Activated CD4-positive, alpha-beta T cell treated with anti-CD3 and anti-CD28 coated beads, Interleukin-2, Interleukin-4, amounts not matched to agents 100 ng/mL and 50 ng/mL, durations not matched to agents 16 hours and 8 hours (primary cell): ENCODE measurements around the gene DPM1.
"Not testable (repeated sequence)": the region's sequence is repeated elsewhere in the genome, so short reads cannot be mapped to it uniquely, and the experiment has no call there.

Experiments
- DNase-seq: peaks from one replicate; pipeline ENCODE4 v3.0.0-alpha.2; 2020; ENCODE audit warnings: low spot score

DPM1 gene

DNA sequence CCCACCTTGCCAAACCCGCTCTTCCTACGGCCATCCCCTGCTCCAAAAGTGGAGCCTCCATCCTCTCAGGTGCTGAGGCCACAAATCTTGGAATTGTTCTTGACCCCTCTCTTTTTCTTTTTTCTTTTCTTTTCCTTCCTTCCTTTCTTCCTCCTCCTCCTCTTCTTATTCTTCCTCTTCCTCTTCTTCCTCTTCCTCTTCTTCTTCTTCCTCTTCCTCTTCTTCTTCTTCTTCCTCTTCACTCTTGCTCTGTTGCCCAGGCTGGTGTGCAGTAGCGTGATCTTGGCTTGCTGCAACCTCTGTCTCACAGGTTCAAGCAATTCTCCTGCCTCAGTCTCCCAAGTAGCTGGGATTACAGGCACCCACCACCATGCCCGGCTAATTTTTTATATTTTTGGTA lies 20.2 kb upstream of the DPM1 start:
- not testable (repeated sequence) for DNase-seq

DNA sequence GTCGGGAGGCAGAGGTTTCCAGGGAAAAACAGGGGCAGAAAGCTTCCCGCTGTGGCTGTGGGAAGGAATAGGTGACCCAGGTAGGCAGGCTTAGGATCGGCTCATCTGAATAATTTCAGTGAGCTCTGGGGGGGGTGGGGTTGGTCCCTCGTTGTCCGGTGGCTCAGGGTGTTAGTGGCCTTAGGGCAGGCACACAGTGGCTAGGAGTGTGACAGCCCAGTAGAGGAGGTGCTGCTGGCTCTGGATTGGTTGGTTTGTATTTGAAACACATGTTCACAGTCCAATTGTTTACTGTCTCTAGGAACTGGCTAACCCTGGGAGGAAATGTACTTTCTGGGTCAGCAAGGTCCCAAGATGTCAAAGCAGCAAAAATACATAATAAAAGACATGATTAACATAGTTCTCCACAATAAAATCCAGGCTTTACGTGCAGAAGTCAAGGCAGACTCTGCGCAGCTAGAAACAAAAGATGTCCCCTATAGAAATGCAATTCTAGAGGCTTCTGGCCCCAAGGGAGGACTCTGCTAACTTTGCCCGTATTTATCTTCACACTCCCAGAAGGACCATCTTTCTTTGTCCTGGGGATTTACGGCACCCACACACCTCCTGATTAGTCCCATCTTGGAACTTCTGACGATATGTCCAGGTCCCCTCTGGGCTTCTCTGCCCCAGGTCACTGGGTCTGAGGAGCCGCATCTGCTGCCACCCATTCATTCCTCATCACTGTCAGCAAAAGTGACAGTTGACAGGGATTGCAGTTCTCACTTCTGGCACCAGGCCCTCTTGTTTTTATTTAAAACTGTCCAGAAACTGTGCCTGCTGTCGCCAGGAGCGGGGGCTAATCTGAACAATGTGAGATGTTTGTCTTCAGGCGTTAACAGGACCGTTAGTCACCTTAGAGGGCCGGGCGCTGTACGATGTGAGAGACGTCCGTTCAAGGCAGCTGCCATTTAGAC lies 19.0 kb upstream of the DPM1 start:
- DNase-seq: no peak

DNA sequence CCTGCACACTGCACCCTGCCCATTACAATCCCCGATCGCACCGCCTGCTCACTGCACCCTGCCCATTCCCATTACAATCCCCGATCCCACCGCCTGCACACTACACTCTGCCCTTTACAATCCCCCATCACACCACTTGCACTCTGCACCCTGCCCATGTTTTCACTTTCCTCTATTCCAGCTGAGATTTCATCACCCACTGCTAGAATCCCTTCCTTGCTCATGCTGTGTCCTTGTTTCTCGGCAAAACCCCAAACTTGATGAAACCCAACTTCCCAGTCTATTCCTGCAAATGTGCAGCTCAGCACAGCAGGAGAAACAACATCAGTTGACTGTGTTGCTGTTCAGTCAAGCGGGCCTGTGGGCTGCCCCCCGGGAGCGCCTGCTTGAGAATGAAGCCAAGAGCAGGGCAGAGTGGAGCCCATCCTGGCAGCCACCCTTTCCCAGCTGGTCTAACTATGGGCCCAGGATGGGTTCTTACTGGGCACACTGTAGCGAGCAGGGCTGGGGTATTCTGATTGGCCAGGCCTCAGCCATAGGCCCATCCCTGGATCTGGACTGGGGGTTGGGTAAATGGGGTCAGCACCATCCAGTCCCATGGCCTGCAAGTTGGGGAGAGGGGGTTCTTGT lies 17.5 kb upstream of the DPM1 start:
- no peak for DNase-seq

DNA sequence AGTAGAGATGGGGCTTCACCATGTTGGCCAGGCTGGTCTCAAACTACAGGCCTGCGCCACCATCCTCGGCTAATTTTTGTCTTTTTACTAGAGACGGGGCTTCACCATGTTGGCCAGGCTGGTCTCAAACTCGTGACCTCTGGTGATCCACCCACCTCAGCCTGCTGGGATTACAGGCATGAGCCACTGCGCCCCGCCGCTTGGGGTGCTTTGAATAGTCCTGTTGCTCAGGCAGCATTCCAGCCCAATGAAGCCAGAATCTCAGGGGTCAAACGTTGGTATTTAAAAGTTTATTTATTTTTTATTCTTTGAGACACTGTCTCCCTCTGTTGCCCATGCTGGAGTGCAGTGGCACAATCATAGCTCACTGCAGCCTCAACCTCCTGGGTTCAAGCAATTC lies 11.6 kb upstream of the DPM1 start:
- no peak for DNase-seq

DNA sequence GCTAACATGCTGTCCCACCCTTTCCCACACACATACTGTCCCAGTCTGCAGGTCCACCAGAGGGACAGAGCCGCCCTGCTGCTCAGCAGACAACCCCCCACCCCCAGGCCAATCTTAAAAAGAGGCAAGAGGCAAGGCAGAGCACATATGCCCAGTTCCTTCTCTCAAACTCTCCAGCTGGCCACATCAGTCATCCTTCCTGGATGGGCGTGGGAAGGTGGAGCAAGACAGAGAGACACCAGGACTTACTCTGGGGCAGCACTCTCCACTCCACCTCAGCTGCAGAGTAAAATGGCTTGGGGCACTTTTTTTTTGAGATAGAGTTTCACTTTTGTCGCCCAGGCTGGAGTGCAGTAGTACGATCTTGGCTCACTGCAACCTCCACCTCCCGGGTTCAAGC lies 11.1 kb upstream of the DPM1 start:
- DNase-seq: no peak

DNA sequence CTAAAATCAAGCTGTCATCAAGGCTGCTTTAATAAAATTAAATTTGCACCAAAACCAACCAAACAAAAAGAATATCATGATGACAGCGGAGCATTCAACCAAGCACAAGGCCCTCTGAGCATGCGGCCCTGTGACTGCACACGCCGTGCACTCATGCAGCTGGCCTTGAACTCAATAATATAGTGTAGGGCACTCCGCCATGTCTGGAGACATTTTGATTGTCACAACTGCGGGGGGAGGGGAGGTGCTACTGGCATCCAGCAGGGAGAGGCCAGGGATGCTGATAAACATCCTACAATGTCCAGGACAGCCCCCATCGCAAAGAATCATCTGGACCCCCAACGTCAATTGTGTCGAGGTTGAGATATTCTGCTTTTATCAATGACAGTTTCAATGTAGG lies 10.0 kb upstream of the DPM1 start:
- no peak for DNase-seq

DNA sequence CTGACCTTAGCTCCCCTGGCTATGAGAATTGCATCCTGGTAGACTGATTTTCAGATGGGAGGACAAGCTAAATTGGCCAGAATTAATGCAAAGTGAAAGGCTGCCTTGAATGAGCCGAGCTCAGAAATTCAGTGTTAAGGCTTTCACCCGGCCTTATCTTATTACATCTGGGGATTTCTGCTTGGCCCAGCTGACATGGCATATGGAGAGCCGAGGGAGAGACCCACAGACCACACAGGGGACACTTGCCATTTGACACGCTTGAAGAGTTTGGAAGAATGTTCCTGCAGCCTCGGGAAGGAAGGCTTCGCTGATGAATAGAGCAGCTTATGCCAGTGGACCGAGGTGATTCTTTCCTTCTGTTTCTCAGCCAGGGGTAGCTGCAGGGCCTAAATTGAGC lies 9.3 kb upstream of the DPM1 start:
- no peak for DNase-seq

DNA sequence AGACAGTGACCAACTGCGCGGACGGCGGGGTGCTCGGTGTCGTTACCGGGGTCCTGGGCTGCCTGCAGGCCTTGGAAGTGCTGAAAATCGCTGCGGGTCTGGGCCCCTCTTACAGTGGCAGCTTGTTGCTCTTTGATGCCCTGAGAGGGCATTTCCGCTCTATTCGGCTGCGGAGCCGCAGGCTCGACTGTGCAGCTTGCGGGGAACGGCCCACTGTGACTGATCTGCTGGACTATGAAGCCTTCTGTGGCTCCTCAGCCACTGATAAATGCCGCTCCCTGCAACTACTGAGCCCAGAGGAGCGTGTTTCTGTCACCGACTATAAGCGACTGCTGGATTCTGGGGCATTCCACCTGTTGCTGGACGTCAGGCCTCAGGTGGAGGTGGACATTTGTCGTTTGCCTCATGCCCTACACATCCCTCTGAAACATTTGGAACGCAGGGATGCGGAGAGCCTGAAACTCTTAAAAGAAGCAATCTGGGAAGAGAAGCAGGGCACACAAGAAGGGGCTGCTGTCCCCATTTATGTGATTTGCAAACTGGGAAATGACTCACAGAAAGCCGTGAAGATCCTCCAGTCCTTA lies 1.3 kb upstream of the DPM1 start:
- no peak for DNase-seq

DNA sequence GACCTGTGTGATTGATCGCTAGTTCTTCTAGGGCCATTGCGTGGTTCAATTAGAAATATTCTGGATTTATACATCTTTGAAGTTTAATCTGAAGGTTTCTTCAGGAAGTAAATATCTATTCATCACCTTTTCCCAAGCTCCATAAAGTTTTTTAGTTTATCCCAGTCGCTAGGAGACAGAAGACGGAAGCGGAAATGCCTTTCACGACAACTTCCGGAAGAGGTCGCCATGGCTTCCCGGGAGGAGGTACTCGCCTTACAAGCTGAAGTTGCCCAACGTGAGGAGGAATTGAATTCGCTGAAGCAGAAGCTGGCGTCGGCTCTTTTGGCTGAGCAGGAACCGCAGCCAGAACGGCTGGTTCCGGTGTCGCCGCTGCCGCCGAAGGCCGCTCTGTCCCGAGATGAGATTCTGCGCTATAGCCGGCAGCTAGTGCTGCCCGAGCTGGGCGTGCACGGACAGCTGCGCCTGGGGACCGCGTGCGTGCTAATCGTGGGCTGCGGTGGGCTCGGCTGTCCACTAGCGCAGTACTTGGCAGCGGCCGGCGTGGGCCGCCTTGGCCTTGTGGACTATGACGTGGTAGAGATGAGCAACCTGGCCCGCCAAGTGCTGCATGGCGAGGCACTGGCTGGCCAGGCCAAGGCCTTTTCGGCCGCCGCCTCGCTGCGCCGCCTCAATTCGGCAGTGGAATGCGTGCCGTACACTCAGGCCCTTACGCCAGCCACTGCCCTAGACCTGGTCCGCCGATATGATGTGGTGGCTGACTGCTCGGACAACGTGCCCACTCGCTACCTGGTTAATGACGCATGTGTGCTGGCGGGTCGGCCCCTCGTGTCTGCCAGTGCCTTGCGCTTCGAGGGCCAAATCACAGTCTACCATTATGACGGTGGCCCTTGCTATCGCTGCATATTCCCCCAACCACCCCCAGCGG lies 547 bp upstream of the DPM1 start, which contains the start of gene MOCS3:
Gene MOCS3, plus strand, starts transcription at position 204 of the 928 bp plus-strand sequence. Its CDS starts 25 bp downstream, at position 229.
- DNase-seq: peak; percentile 87

DNA sequence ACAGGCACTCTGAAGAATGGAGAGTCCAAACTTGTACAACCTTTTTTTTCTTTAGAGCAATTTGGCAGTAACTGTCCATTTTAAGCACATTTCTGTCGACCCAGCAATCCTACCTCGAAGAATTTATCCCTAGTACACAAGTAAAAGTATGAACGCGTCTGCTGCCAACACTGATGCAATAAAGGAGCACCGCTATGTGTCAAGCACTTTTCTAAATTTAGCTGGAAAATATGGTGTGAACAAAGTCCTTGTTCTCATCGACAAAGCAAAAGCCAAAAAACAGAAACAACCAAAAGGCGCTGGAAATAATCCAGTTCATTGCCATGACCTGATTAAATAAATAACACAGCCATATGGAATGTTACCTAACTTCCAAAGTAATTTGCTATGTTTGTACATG lies 1.1 kb downstream of the DPM1 start:
- DNase-seq: no peak

DNA sequence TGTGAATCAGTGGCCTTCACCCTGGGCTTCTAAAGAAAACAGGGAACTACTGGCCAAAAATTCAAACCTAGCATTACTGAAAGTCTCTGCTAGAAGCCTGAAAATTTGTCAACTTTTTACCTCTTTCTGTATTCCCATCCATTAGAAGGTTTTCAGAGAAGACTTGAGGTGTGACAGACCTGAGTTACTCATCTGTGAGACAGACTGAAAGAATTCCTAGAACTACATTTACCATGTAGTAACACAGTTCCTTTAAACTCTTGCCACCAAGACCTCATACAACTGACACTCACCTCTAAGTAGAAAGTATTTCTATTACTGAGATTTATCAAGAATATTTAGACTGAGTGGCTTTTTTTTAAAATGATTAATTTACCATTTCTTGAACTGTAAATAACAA lies 4.5 kb downstream of the DPM1 start:
- DNase-seq: no peak

DNA sequence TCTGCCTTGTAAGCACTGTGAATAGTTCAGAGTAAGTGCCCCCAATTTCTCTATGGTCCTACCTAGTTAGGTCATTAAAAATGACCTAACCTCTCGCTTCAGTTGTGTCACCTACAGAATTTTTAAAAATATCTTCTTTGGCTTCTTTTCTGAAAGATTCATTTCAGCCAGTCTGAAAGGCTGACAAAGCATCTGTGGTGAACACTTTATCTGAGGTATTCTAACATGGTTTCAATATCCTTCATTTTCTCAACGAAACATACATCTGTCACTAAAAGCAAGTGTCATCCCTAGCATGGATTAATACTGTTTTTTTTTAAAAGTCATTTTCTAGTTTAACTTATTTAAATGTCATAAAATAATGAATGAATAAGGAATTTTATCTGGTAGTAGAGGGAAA lies 5.1 kb downstream of the DPM1 start:
- no peak for DNase-seq

DNA sequence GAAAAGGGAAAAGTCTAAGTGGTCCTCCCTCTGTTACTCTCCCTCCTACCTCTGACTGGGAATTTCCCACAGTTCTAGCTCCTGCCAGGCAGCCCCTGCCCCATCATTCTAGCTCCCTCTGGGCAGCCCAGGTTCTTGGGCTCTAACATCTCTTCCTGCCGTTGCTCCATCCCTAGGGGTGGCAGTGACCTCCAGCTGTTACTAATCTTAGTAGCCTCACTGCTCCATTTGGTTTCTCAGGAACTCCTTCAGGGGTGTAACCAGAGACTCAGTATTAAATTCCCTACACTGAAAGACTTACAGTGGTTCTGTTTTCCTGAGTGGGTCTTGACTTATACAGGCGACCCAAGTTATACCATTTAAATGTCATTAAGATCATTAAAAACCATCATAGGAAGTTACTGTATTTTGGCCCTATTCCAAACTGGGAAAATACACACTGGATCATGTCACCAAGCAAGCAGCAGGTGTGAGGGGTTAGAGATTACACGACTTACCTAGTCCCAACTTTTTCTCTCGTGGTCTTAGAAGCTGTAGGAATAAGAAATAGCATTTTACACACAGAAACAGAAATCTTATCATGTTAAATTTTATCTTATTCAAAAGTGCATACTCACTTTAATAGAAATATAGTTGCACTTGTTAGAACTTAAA lies 10.1 kb downstream of the DPM1 start:
- no peak for DNase-seq

DNA sequence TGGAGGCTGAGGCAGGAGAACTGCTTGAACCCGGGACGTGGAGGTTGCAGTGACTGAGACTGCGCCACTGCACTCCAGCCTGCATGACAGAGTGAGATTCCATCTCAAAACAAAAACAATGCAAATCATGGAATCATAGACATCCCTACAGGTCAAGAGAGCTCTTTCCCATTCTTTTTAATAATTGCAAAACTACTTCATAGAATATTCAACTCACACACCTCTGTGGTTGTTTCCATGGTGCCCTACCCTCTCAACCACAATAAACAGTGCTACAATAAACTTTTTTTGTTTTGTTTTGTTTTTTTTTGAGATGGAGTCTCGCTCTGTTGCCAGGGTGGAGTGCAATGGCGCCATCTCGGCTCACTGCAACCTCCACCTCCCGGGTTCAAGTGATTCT lies 15.3 kb downstream of the DPM1 start:
- no peak for DNase-seq

DNA sequence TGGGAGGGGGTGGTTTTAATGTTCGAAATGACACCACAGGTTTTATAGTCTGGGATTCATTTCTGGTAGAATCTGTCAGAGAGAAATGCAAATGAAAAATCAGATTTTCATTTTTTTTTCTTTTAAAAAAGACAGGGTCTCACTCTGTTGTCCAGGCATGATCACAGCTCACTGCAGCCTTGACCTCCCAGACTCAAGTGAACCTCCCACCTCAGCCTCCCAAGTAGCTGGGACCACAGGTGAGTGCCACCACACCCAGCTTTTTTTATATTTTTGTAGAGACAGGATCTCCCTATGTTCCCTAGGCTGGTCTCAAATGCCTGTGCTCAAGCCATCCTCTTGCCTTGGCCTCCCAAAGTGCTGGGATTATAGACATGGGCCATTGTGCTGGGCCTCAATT lies 24.7 kb downstream of the DPM1 start:
- DNase-seq: no peak

DNA sequence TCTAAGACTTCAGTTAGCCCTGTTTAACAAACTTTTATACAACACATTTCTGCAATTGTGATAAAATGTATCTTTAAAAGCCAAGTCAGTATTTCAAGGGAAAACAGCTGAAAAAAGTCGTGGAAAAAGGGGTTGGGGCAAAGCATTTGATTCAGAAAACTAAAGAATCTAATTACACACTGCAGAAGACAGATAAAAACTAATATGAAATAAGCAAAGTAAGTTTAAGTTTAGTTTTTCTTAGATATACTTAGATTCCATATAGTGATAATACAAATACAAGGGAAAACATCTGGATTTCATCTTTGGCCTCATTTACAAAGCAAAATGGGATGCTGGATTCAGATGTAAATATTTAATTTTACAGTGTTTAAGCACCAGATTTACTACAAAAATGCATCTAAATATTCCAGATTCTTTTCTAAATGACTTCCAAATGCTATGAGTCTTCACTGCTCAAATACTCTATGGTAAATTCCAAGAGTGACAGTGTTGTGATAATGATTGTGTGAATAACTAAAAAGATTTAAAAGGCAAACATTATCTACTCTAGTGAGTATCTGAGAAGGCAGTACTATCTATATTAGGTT lies 25.5 kb downstream of the DPM1 start:
- DNase-seq: no peak

DNA sequence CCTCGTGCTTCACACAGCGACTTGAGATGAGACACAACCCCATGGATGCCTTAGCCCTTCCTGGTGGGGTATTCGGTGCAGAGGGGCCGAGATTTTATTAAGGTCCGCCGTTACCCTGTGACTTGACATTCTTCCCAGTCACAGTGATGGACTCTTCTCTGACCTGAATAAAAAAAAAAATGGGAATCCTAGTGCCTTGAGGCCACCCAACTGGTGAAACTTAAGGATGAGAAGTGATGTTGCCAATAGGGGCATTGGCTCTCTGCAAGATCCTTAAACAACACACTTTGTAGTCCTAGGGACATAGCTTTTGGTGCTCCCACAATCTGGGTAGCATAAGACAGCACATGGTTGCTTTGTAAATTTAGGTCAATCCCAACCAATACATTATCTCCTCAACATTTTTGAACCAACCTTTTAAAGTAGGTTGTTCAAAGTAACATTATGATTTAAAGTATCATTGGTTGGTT lies 26.3 kb downstream of the DPM1 start:
- DNase-seq: no peak

DNA sequence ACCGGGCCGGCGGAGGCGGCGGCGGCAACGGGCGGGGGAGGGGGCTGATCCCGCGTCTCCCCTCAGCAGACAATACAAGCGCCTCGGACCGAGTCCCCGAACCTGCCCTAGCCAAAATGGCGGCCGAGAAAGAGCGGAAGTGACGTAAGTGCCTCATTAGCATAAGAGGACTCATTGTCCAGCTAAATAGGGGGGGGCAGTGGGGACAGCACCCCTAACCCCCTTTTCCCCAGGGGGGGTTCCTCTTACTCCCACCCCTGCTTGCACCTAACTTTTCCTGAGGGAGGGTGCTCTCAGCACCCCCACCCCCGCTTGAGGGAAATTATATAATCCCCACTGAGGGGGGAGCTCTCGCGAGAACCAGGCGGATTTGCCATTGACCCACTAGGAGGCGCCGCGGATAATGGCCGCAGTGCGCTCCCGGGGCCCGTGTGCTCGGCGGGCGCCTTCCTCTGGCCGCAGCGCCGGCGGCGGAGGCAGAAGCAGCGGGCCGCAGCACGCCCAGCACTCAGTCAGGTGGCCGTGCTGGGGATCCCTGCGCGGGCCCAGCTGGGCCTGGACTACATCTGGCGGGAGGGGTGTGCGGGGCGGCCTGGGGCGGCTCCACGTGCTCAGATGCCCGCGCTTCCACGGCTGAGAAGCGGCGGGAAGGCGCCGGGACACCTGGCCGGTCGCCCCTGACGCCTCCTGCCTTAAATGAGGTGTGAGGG lies 26.9 kb downstream of the DPM1 start, which contains the start of gene ADNP:
Gene ADNP, minus strand, starts transcription at position 132 of the 710 bp plus-strand sequence. CDS start 27,441 bp downstream, outside the sequence.
- peak; percentile 92 for DNase-seq

DNA sequence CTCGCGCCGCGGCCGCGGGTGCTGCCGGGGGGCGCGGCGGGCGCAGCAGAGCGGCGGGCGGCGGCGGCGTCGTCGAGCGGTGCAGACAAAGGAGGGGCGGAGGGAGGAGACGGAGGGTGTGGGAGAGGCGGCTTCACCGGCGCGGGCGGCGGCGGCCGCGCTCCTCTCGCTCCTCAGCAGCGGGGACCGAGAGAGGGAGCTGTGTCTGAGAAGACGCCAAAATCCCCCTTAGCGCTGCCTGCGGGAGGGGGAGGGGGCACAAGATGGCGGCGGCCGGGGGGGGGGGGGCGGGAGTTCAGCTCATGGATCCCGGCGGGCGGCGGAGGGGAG lies 27.4 kb downstream of the DPM1 start:
- no peak for DNase-seq
